ENCODE measurements around the gene RTN4IP1. TPM values are rescaled to one million over a fixed set of nuclear protein-coding genes. Genes with fewer than 3 reads are reported as not detected.

Gene RTN4IP1
- total RNA-seq, 2 donors from 2014 or later, result 7.1 to 8.9 TPM

DNA sequence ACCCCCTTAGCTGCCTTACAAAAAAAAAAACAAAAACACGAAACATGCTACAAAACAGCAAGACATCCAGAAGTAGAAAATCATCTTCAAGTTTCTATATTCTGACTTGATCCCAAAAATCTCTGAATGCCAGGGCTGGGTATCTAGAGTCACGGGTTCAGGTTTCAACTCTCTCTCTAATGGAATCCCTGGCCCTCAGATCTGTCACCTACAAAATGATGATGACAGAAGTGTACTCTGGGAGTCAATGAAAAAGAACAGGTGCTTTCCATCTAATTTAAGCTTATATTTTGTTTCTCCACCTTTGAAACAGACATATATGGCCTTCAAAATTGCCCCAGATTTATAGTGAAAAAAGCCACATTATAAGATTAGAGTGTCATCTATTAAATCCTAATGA lies 18.3 kb downstream of the RTN4IP1 start:
- Mint-ChIP-seq H3K4me1 (peaks cover 18% of the 10 kb centered on the region), H3K27ac (no peak overlapping the region), H3K27me3 (ENCODE audit: insufficient read depth) (no peaks in the 10 kb centered on the region), H3K4me3 (no peak overlapping the region), H3K36me3 (ENCODE audit: low read depth) (peaks cover 1% of the 10 kb centered on the region), H3K9me3 (peaks cover 4% of the 10 kb centered on the region)
- 97 to 100% methylated on average over 1 to 2 of the region's 2 CpGs for WGBS, 2 experiments (ENCODE audit: insufficient coverage in 1 of 2, insufficient read length in 1 of 2)
- H3K4me3 ChIP-seq (ENCODE audit: low read length), result no peak overlapping the region
- DNase-seq, result no peak
- H3K4me1 ChIP-seq (ENCODE audit: control insufficient read depth, insufficient read depth, low read length), result no peaks in the 10 kb centered on the region
- no peaks in the 10 kb centered on the region for H3K9me3 ChIP-seq (ENCODE audit: control insufficient read depth, low read length)
- no peak overlapping the region for H3K9ac ChIP-seq (ENCODE audit: extremely low read depth, low read length, poor library complexity, severe bottlenecking)
- no peak overlapping the region for H3K27ac ChIP-seq (ENCODE audit: low read depth, low read length)
- no peaks in the 10 kb centered on the region for H3K27me3 ChIP-seq (ENCODE audit: control insufficient read depth, insufficient read depth, low read length, poor library complexity, severe bottlenecking)
- H3K36me3 ChIP-seq (ENCODE audit: control insufficient read depth, insufficient read depth, low read length), result no peaks in the 10 kb centered on the region
- TF ChIP-seq, protein P1, sequence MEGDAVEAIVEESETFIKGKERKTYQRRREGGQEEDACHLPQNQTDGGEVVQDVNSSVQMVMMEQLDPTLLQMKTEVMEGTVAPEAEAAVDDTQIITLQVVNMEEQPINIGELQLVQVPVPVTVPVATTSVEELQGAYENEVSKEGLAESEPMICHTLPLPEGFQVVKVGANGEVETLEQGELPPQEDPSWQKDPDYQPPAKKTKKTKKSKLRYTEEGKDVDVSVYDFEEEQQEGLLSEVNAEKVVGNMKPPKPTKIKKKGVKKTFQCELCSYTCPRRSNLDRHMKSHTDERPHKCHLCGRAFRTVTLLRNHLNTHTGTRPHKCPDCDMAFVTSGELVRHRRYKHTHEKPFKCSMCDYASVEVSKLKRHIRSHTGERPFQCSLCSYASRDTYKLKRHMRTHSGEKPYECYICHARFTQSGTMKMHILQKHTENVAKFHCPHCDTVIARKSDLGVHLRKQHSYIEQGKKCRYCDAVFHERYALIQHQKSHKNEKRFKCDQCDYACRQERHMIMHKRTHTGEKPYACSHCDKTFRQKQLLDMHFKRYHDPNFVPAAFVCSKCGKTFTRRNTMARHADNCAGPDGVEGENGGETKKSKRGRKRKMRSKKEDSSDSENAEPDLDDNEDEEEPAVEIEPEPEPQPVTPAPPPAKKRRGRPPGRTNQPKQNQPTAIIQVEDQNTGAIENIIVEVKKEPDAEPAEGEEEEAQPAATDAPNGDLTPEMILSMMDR (conservative IDR thresholded peaks at IDR 0.05), result no peak

DNA sequence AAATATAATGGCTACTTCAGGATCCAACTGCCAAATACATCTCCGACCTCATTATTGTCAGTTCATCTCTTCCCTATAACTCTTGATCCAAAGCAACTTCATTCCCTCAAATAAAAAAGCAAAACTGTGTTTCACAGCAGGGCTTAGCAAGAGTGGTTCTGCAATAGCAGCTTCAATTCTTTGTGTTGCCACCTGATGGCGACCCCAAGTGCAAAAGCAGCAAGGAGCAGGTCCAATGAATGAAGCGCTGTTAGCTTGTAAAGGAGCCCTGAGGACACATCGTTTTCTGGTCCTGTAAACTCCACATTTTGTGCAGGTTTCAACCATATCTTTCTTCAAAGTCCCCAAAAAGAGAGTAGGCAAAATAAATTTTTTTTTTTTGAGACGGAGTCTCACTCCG lies 19.6 kb downstream of the RTN4IP1 start:
- H3K36me3 ChIP-seq (ENCODE audit: control insufficient read depth, insufficient read depth, low read length), result no peaks in the 10 kb centered on the region
- H3K4me1 ChIP-seq (ENCODE audit: control insufficient read depth, insufficient read depth, low read length), result no peaks in the 10 kb centered on the region
- H3K4me3 Mint-ChIP-seq, result no peak overlapping the region
- no peak overlapping the region for H3K27ac ChIP-seq (ENCODE audit: low read depth, low read length)
- H3K36me3 Mint-ChIP-seq (ENCODE audit: low read depth), result peaks cover 3% of the 10 kb centered on the region
- H3K27ac Mint-ChIP-seq, result no peak overlapping the region
- H3K4me3 ChIP-seq (ENCODE audit: low read length), result no peak overlapping the region
- WGBS, 2 experiments (ENCODE audit: insufficient coverage in 1 of 2, insufficient read length in 1 of 2), result 78 to 80% methylated on average over 5 to 6 of the region's 6 CpGs
- H3K9me3 ChIP-seq (ENCODE audit: control insufficient read depth, low read length), result no peaks in the 10 kb centered on the region
- peak; percentile 69 for DNase-seq
- H3K9ac ChIP-seq (ENCODE audit: extremely low read depth, low read length, poor library complexity, severe bottlenecking), result no peak overlapping the region
- H3K4me1 Mint-ChIP-seq, result peaks cover 18% of the 10 kb centered on the region
- no peaks in the 10 kb centered on the region for H3K27me3 Mint-ChIP-seq (ENCODE audit: insufficient read depth)
- no peaks in the 10 kb centered on the region for H3K27me3 ChIP-seq (ENCODE audit: control insufficient read depth, insufficient read depth, low read length, poor library complexity, severe bottlenecking)
- H3K9me3 Mint-ChIP-seq, result peaks cover 8% of the 10 kb centered on the region
- TF ChIP-seq, protein P1 (conservative IDR thresholded peaks at IDR 0.05), result peak; percentile 74

DNA sequence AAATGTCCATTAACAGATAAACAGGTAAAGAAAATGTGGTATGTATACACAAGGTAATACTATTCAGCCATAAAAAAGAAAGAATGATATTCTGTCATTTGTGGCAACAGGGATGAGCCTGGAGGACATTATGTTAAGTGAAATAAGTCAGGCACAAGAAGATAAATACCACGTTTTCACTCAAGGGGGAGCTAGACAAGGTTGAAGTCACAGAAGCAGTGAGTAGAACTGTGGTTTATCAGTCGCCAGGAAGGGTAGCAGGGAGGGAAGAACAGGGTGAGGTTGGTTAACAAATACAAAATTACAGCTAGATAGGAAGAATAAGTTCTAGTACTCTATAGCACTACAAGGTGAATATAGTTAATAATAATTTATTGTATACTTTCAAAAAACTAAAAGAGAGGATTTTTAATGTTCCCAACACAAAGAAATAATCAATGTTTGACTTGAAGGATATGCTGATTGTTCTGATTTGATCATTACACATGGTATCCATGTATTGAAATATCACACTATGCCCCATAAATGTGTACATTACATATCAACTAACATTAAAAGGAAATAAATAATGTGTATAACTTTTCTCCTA lies 21.1 kb downstream of the RTN4IP1 start:
- TF ChIP-seq, protein P1 (conservative IDR thresholded peaks at IDR 0.05), result peak; percentile 87
- Histone ChIP-seq H3K9ac (ENCODE audit: extremely low read depth, low read length, poor library complexity, severe bottlenecking) (no peak overlapping the region), H3K27me3 (ENCODE audit: control insufficient read depth, insufficient read depth, low read length, poor library complexity, severe bottlenecking) (no peaks in the 10 kb centered on the region), H3K4me3 (ENCODE audit: low read length) (no peak overlapping the region), H3K36me3 (ENCODE audit: control insufficient read depth, insufficient read depth, low read length) (no peaks in the 10 kb centered on the region), H3K27ac (ENCODE audit: low read depth, low read length) (no peak overlapping the region), H3K9me3 (ENCODE audit: control insufficient read depth, low read length) (no peaks in the 10 kb centered on the region), H3K4me1 (ENCODE audit: control insufficient read depth, insufficient read depth, low read length) (no peaks in the 10 kb centered on the region)
- 0 to 23% methylated on average over 1 to 2 of the region's 2 CpGs for WGBS, 2 experiments (ENCODE audit: insufficient coverage in 1 of 2, insufficient read length in 1 of 2)
- Mint-ChIP-seq H3K36me3 (ENCODE audit: low read depth) (peaks cover 3% of the 10 kb centered on the region), H3K4me1 (peaks cover 3% of the 10 kb centered on the region), H3K4me3 (no peak overlapping the region), H3K27me3 (ENCODE audit: insufficient read depth) (no peaks in the 10 kb centered on the region), H3K9me3 (peaks cover 8% of the 10 kb centered on the region), H3K27ac (no peak overlapping the region)
- DNase-seq, result peak; percentile 61

All from endodermal cell (in vitro differentiated cells).